Measurements from ENCODE around the gene SP9. TPM values are rescaled to one million over a fixed set of nuclear protein-coding genes. Genes with fewer than 3 reads are reported as not detected.

Gene SP9
- total RNA-seq, 1 donor from 2014 or later = not detected

DNA sequence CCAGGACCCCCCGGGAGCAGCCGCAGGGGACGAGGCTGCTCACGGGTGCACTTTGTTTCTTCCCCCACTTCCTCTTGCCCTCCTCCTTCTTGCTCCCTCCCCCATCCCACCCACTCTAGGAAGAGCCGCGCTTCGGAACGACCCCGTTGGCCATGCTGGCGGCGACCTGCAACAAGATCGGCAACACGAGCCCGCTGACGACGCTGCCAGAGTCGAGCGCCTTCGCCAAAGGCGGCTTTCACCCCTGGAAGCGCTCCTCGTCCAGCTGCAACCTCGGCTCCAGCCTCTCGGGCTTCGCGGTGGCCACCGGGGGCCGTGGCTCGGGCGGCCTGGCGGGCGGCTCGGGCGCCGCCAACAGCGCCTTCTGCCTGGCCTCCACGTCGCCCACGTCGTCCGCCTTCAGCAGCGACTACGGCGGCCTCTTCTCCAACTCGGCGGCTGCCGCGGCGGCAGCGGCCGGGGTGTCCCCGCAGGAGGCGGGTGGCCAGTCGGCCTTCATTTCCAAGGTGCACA is 1.3 kb downstream of the SP9 start:
- peak; percentile 60 for DNase-seq
- TF ChIP-seq, protein P1, sequence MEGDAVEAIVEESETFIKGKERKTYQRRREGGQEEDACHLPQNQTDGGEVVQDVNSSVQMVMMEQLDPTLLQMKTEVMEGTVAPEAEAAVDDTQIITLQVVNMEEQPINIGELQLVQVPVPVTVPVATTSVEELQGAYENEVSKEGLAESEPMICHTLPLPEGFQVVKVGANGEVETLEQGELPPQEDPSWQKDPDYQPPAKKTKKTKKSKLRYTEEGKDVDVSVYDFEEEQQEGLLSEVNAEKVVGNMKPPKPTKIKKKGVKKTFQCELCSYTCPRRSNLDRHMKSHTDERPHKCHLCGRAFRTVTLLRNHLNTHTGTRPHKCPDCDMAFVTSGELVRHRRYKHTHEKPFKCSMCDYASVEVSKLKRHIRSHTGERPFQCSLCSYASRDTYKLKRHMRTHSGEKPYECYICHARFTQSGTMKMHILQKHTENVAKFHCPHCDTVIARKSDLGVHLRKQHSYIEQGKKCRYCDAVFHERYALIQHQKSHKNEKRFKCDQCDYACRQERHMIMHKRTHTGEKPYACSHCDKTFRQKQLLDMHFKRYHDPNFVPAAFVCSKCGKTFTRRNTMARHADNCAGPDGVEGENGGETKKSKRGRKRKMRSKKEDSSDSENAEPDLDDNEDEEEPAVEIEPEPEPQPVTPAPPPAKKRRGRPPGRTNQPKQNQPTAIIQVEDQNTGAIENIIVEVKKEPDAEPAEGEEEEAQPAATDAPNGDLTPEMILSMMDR (IDR thresholded peaks at IDR 0.05; ENCODE audit: partially characterized antibody, unreplicated experiment) = no peak
- Mint-ChIP-seq H3K27me3 (ENCODE audit: unreplicated experiment) (peaks cover 35% of the 10 kb centered on the region), H3K4me3 (ENCODE audit: unreplicated experiment) (peak overlapping the region; percentile 38), H3K4me1 (ENCODE audit: low read depth, unreplicated experiment) (peaks cover 14% of the 10 kb centered on the region), H3K36me3 (ENCODE audit: unreplicated experiment) (no peaks in the 10 kb centered on the region), H3K27ac (ENCODE audit: unreplicated experiment) (no peak overlapping the region), H3K9me3 (ENCODE audit: unreplicated experiment) (peaks cover 26% of the 10 kb centered on the region)

DNA sequence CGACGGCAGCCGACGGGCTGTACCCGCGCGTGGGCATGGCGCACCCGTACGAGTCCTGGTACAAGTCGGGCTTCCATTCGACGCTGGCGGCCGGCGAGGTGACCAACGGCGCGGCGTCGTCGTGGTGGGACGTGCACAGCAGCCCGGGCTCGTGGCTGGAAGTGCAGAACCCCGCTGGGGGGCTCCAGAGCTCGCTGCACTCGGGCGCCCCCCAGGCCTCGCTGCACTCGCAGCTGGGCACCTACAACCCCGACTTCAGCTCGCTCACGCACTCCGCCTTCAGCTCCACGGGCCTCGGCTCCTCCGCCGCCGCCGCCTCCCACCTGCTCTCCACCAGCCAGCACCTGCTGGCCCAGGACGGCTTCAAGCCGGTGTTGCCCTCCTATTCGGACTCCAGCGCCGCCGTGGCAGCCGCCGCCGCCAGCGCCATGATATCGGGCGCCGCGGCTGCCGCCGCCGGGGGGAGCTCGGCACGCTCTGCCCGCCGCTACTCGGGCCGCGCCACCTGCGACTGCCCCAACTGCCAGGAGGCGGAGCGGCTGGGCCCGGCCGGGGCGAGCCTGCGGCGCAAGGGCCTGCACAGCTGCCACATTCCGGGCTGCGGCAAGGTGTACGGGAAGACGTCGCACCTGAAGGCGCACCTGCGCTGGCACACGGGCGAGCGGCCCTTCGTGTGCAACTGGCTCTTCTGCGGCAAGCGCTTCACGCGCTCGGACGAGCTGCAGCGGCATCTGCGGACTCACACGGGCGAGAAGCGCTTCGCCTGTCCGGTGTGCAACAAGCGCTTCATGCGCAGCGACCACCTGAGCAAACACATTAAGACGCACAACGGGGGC is 2.0 kb downstream of the SP9 start:
- Mint-ChIP-seq H3K36me3 (ENCODE audit: unreplicated experiment) (no peaks in the 10 kb centered on the region), H3K4me1 (ENCODE audit: low read depth, unreplicated experiment) (peaks cover 14% of the 10 kb centered on the region), H3K4me3 (ENCODE audit: unreplicated experiment) (peak overlapping the region; percentile 49), H3K27ac (ENCODE audit: unreplicated experiment) (no peak overlapping the region), H3K27me3 (ENCODE audit: unreplicated experiment) (peaks cover 41% of the 10 kb centered on the region), H3K9me3 (ENCODE audit: unreplicated experiment) (peaks cover 31% of the 10 kb centered on the region)
- TF ChIP-seq, protein P1 (IDR thresholded peaks at IDR 0.05; ENCODE audit: partially characterized antibody, unreplicated experiment) = no peak
- peak; percentile 63 for DNase-seq

DNA sequence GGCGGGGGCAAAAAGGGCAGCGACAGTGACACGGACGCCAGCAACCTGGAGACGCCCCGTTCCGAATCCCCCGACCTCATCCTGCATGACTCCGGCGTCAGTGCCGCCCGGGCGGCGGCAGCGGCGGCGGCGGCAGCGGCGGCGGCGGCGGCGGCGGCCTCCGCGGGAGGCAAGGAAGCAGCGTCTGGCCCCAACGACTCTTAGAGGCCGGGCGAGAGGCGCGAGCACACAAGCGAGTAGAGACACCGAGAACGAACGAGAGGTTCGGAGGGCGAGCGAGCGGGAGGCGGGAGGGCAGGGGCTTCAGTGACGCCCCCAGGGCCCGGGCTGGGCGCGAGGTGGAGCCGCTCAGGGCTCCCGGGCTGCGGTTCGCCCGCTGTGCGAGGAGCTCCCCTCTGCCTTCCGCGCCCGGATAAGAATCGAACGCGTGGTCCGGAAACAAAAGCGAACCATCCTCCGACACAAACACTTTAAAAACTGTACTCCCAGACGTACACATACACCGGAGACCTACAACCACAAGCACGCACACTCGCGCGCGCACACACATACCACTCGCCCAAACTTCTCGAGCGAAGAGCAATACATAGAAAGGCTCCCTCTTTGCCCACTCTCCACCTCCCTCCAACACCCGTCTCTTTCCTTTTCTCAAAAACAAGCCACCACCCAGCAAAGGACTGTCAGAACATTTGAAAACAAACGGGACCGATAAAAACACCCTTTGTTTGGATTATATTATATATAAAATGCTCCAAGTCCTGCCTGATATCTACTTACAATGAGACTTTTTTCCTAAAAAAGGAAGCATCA is 2.8 kb downstream of the SP9 start:
- H3K9me3 Mint-ChIP-seq (ENCODE audit: unreplicated experiment) = peaks cover 33% of the 10 kb centered on the region
- H3K4me3 Mint-ChIP-seq (ENCODE audit: unreplicated experiment) = peak overlapping the region; percentile 88
- peaks cover 40% of the 10 kb centered on the region for H3K27me3 Mint-ChIP-seq (ENCODE audit: unreplicated experiment)
- peaks cover 12% of the 10 kb centered on the region for H3K4me1 Mint-ChIP-seq (ENCODE audit: low read depth, unreplicated experiment)
- peak; percentile 60 for DNase-seq
- H3K36me3 Mint-ChIP-seq (ENCODE audit: unreplicated experiment) = no peaks in the 10 kb centered on the region
- H3K27ac Mint-ChIP-seq (ENCODE audit: unreplicated experiment) = peak overlapping the region; percentile 26
- TF ChIP-seq, protein P1 (IDR thresholded peaks at IDR 0.05; ENCODE audit: partially characterized antibody, unreplicated experiment) = no peak

DNA sequence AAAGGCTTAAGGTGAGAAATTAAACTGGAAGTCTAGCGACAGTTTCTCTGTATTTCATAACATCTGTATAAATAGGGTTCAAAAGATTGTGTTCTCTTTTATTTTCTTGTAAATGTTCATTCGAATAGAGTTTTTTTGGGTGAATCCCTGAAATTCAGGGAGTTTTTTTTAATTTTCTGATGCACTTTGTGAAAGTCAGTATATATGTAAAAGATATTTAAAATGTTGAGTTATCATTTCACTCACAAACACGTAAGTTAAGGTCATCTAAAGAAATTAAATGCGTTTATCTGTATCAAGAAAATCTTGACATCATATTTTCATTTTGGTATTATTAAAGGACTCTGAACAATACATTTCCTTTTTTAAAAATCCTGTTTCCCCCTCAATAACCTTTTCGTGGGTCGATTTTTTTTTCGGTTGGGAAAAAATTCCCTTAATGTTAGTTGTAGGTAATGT is 3.4 kb downstream of the SP9 start:
- Mint-ChIP-seq H3K27me3 (ENCODE audit: unreplicated experiment) (peaks cover 38% of the 10 kb centered on the region), H3K4me1 (ENCODE audit: low read depth, unreplicated experiment) (peaks cover 17% of the 10 kb centered on the region), H3K4me3 (ENCODE audit: unreplicated experiment) (peak overlapping the region; percentile 88), H3K36me3 (ENCODE audit: unreplicated experiment) (no peaks in the 10 kb centered on the region), H3K27ac (ENCODE audit: unreplicated experiment) (no peak overlapping the region), H3K9me3 (ENCODE audit: unreplicated experiment) (peaks cover 29% of the 10 kb centered on the region)
- TF ChIP-seq, protein P1 (IDR thresholded peaks at IDR 0.05; ENCODE audit: partially characterized antibody, unreplicated experiment) = no peak
- DNase-seq = no peak

All from glutamatergic neuron (in vitro differentiated cells).